ENCODE data around the gene SCUBE1. TPM values are rescaled to one million over a fixed set of nuclear protein-coding genes. Genes with fewer than 3 reads are reported as not detected.
A peak's percentile ranks its signal among the peaks of the same experiment; 100 is the strongest.

Gene SCUBE1
- total RNA-seq, 2 experiments from 2014 or later: 0.03 TPM; not detected in 1

GRCh38 chr22:43247546-43248260, 95.5 kb downstream of the SCUBE1 start:
- no peaks in the 10 kb centered on the region for H3K36me3 Mint-ChIP-seq (ENCODE audit: low read depth)
- CTCF ChIA-PET: interaction anchor here (1.7 to 2.8 kb wide), 2 partner anchors 16 to 99 kb away, joined by 7 to 10 read pairs; no protein-coding TSS in a partner anchor
- no peaks in the 10 kb centered on the region for H3K4me1 Mint-ChIP-seq (ENCODE audit: low read depth)
- H3K9me3 Mint-ChIP-seq (ENCODE audit: insufficient read depth): no peaks in the 10 kb centered on the region
- H3K27ac Mint-ChIP-seq: peak overlapping the region; percentile 46
- no peak for ATAC-seq
- H3K27me3 Mint-ChIP-seq (ENCODE audit: low read depth): no peaks in the 10 kb centered on the region
- H3K4me3 Mint-ChIP-seq: no peak overlapping the region
- DNase-seq: no peak
- POLR2A ChIA-PET: interaction anchor here (1.5 kb wide), 1 partner anchor 16 kb away, joined by 3 read pairs; no protein-coding TSS in a partner anchor

GRCh38 chr22:43246188-43246587, 97.0 kb downstream of the SCUBE1 start:
- H3K9me3 Mint-ChIP-seq (ENCODE audit: insufficient read depth): no peaks in the 10 kb centered on the region
- no peak overlapping the region for H3K27ac Mint-ChIP-seq
- ChIA-PET CTCF (interaction anchor here (1.1 to 1.7 kb wide), 3 partner anchors 15 to 100 kb away, joined by 3 to 9 read pairs (median 7); no protein-coding TSS in a partner anchor), POLR2A (interaction anchor here (1.1 kb wide), 1 partner anchor 11 kb away, joined by 5 read pairs; no protein-coding TSS in a partner anchor)
- H3K4me3 Mint-ChIP-seq: no peak overlapping the region
- no peaks in the 10 kb centered on the region for H3K27me3 Mint-ChIP-seq (ENCODE audit: low read depth)
- H3K4me1 Mint-ChIP-seq (ENCODE audit: low read depth): no peaks in the 10 kb centered on the region
- ATAC-seq: no peak
- no peaks in the 10 kb centered on the region for H3K36me3 Mint-ChIP-seq (ENCODE audit: low read depth)
- no peak for DNase-seq

GRCh38 chr22:43245717-43246116, 97.5 kb downstream of the SCUBE1 start:
- no peaks in the 10 kb centered on the region for H3K27me3 Mint-ChIP-seq (ENCODE audit: low read depth)

GRCh38 chr22:43244803-43245527, 98.2 kb downstream of the SCUBE1 start:
- Mint-ChIP-seq H3K4me3 (no peak overlapping the region), H3K27me3 (ENCODE audit: low read depth) (no peaks in the 10 kb centered on the region), H3K9me3 (ENCODE audit: insufficient read depth) (no peaks in the 10 kb centered on the region), H3K27ac (no peak overlapping the region), H3K4me1 (ENCODE audit: low read depth) (no peaks in the 10 kb centered on the region), H3K36me3 (ENCODE audit: low read depth) (no peaks in the 10 kb centered on the region)
- DNase-seq: no peak
- ChIA-PET CTCF (no interaction called here), POLR2A (no interaction called here)
- no peak for ATAC-seq

More at GRCh38 chr22:43245717-43246116, 97.5 kb downstream of the SCUBE1 start:
- Mint-ChIP-seq H3K9me3 (ENCODE audit: insufficient read depth) (no peaks in the 10 kb centered on the region), H3K4me3 (no peak overlapping the region), H3K36me3 (ENCODE audit: low read depth) (no peaks in the 10 kb centered on the region), H3K4me1 (ENCODE audit: low read depth) (no peaks in the 10 kb centered on the region), H3K27ac (no peak overlapping the region)
- CTCF ChIA-PET: interaction anchor here (1.1 to 1.2 kb wide), 2 partner anchors 28 to 101 kb away, joined by 3 to 9 read pairs; no protein-coding TSS in a partner anchor
- DNase-seq: no peak
- POLR2A ChIA-PET: interaction anchor here (1.1 kb wide), 1 partner anchor 11 kb away, joined by 5 read pairs; no protein-coding TSS in a partner anchor
- no peak for ATAC-seq

- no peaks in the 10 kb centered on the region for H3K27me3 Mint-ChIP-seq (ENCODE audit: low read depth)
- H3K36me3 Mint-ChIP-seq (ENCODE audit: low read depth): no peaks in the 10 kb centered on the region
- ChIA-PET POLR2A (no interaction called here), CTCF (no interaction called here)
- no peaks in the 10 kb centered on the region for H3K9me3 Mint-ChIP-seq (ENCODE audit: insufficient read depth)
- no peak overlapping the region for H3K4me3 Mint-ChIP-seq
- no peak overlapping the region for H3K27ac Mint-ChIP-seq
- ATAC-seq (no peak), DNase-seq (no peak)
- H3K4me1 Mint-ChIP-seq (ENCODE audit: low read depth): no peaks in the 10 kb centered on the region
Observed at GRCh38 chr22:43244402-43244801, 98.8 kb downstream of the SCUBE1 start.

- H3K9me3 Mint-ChIP-seq (ENCODE audit: insufficient read depth): no peaks in the 10 kb centered on the region
- H3K36me3 Mint-ChIP-seq (ENCODE audit: low read depth): no peaks in the 10 kb centered on the region
- no peak overlapping the region for H3K27ac Mint-ChIP-seq
- ChIA-PET POLR2A (no interaction called here), CTCF (interaction anchor here (1.0 kb wide), 1 partner anchor 103 kb away, joined by 4 read pairs; no protein-coding TSS in a partner anchor)
- DNase-seq: no peak
- H3K4me1 Mint-ChIP-seq (ENCODE audit: low read depth): no peaks in the 10 kb centered on the region
- no peak for ATAC-seq
- H3K27me3 Mint-ChIP-seq (ENCODE audit: low read depth): no peaks in the 10 kb centered on the region
- H3K4me3 Mint-ChIP-seq: no peak overlapping the region
Observed at GRCh38 chr22:43243324-43243723, 99.8 kb downstream of the SCUBE1 start.

- Mint-ChIP-seq H3K27ac (no peak overlapping the region), H3K36me3 (ENCODE audit: low read depth) (no peaks in the 10 kb centered on the region), H3K9me3 (ENCODE audit: insufficient read depth) (no peaks in the 10 kb centered on the region), H3K4me3 (no peak overlapping the region), H3K27me3 (ENCODE audit: low read depth) (no peaks in the 10 kb centered on the region), H3K4me1 (ENCODE audit: low read depth) (no peaks in the 10 kb centered on the region)
- ChIA-PET CTCF (no interaction called here), POLR2A (no interaction called here)
- DNase-seq: no peak
- ATAC-seq: no peak
Observed at GRCh38 chr22:43242627-43243026, 100.5 kb downstream of the SCUBE1 start.

- H3K4me3 Mint-ChIP-seq: no peak overlapping the region
- no peaks in the 10 kb centered on the region for H3K27me3 Mint-ChIP-seq (ENCODE audit: low read depth)
- H3K4me1 Mint-ChIP-seq (ENCODE audit: low read depth): no peaks in the 10 kb centered on the region
- ATAC-seq (no peak), DNase-seq (no peak)
- POLR2A ChIA-PET: no interaction called here
- CTCF ChIA-PET: no interaction called here
- H3K36me3 Mint-ChIP-seq (ENCODE audit: low read depth): no peaks in the 10 kb centered on the region
- H3K27ac Mint-ChIP-seq: no peak overlapping the region
- no peaks in the 10 kb centered on the region for H3K9me3 Mint-ChIP-seq (ENCODE audit: insufficient read depth)
Observed at GRCh38 chr22:43241699-43242386, 101.3 kb downstream of the SCUBE1 start.

- POLR2A ChIA-PET: interaction anchor here (1.0 kb wide), 1 partner anchor 9 kb away, joined by 3 read pairs; no protein-coding TSS in a partner anchor
- DNase-seq: no peak
- no peak overlapping the region for H3K27ac Mint-ChIP-seq
- no peaks in the 10 kb centered on the region for H3K27me3 Mint-ChIP-seq (ENCODE audit: low read depth)
- ATAC-seq: no peak
- H3K36me3 Mint-ChIP-seq (ENCODE audit: low read depth): no peaks in the 10 kb centered on the region
- H3K9me3 Mint-ChIP-seq (ENCODE audit: insufficient read depth): no peaks in the 10 kb centered on the region
- CTCF ChIA-PET: no interaction called here
- H3K4me3 Mint-ChIP-seq: no peak overlapping the region
- no peaks in the 10 kb centered on the region for H3K4me1 Mint-ChIP-seq (ENCODE audit: low read depth)
Observed at GRCh38 chr22:43241138-43241597, 102.0 kb downstream of the SCUBE1 start.

- DNase-seq (no peak), ATAC-seq (no peak)
- CTCF ChIA-PET: no interaction called here
- H3K27ac Mint-ChIP-seq: no peak overlapping the region
- POLR2A ChIA-PET: interaction anchor here (1.0 kb wide), 1 partner anchor 9 kb away, joined by 3 read pairs; no protein-coding TSS in a partner anchor
- H3K4me3 Mint-ChIP-seq: no peak overlapping the region
- no peaks in the 10 kb centered on the region for H3K36me3 Mint-ChIP-seq (ENCODE audit: low read depth)
- H3K4me1 Mint-ChIP-seq (ENCODE audit: low read depth): no peaks in the 10 kb centered on the region
- H3K9me3 Mint-ChIP-seq (ENCODE audit: insufficient read depth): no peaks in the 10 kb centered on the region
- H3K27me3 Mint-ChIP-seq (ENCODE audit: low read depth): no peaks in the 10 kb centered on the region
Observed at GRCh38 chr22:43240614-43241013, 102.6 kb downstream of the SCUBE1 start.

GRCh38 chr22:43239956-43240355, 103.2 kb downstream of the SCUBE1 start:
- H3K9me3 Mint-ChIP-seq (ENCODE audit: insufficient read depth): no peaks in the 10 kb centered on the region
- H3K36me3 Mint-ChIP-seq (ENCODE audit: low read depth): no peaks in the 10 kb centered on the region
- H3K4me3 Mint-ChIP-seq: no peak overlapping the region
- H3K27me3 Mint-ChIP-seq (ENCODE audit: low read depth): no peaks in the 10 kb centered on the region
- H3K27ac Mint-ChIP-seq: no peak overlapping the region
- ChIA-PET POLR2A (no interaction called here), CTCF (interaction anchor here (0.7 kb wide), 1 partner anchor 8 kb away, joined by 3 read pairs; no protein-coding TSS in a partner anchor)
- H3K4me1 Mint-ChIP-seq (ENCODE audit: low read depth): no peaks in the 10 kb centered on the region
- DNase-seq (no peak), ATAC-seq (no peak)
